ENCODE measurements around the gene NR6A1.

NR6A1 gene

DNA sequence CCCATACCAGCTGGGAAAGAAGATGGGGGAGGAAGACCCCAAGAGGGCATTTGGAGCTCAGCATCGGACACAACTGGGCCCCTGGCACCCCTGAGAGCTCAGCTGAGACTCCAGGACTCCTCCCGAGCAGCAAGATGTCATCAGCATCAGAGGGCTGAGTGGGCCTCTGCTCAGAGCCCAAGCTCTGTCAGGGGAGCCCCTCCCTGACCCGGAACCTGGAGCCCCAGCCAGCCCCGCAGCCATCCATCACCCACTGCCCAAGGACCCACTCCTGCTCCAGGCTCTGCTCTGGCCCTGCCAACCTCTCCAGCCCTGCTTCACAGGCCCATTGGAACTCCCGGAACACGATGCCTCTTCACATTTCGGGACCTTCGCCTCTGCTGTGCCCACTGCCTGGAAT, 273.7 kb downstream of the NR6A1 start:
- no peak for TF ChIP-seq ZFP3 (CRISPR knock-in tag; IDR thresholded peaks at IDR 0.05)
- TF ChIP-seq, protein P1, sequence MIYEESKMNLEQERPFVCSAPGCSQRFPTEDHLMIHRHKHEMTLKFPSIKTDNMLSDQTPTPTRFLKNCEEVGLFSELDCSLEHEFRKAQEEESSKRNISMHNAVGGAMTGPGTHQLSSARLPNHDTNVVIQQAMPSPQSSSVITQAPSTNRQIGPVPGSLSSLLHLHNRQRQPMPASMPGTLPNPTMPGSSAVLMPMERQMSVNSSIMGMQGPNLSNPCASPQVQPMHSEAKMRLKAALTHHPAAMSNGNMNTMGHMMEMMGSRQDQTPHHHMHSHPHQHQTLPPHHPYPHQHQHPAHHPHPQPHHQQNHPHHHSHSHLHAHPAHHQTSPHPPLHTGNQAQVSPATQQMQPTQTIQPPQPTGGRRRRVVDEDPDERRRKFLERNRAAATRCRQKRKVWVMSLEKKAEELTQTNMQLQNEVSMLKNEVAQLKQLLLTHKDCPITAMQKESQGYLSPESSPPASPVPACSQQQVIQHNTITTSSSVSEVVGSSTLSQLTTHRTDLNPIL (CRISPR knock-in tag; IDR thresholded peaks at IDR 0.05; ENCODE audit: low read depth), result no peak
- no peak for TF ChIP-seq ESRRG (CRISPR knock-in tag; IDR thresholded peaks at IDR 0.05)
- TF ChIP-seq SNAI2 (CRISPR knock-in tag; IDR thresholded peaks at IDR 0.05), result no peak
- TF ChIP-seq BACH2 (CRISPR knock-in tag; IDR thresholded peaks at IDR 0.05; ENCODE audit: borderline replicate concordance), result no peak
- TF ChIP-seq, protein P2, sequence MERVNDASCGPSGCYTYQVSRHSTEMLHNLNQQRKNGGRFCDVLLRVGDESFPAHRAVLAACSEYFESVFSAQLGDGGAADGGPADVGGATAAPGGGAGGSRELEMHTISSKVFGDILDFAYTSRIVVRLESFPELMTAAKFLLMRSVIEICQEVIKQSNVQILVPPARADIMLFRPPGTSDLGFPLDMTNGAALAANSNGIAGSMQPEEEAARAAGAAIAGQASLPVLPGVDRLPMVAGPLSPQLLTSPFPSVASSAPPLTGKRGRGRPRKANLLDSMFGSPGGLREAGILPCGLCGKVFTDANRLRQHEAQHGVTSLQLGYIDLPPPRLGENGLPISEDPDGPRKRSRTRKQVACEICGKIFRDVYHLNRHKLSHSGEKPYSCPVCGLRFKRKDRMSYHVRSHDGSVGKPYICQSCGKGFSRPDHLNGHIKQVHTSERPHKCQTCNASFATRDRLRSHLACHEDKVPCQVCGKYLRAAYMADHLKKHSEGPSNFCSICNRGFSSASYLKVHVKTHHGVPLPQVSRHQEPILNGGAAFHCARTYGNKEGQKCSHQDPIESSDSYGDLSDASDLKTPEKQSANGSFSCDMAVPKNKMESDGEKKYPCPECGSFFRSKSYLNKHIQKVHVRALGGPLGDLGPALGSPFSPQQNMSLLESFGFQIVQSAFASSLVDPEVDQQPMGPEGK (CRISPR knock-in tag; IDR thresholded peaks at IDR 0.05; ENCODE audit: borderline replicate concordance), result no peak
- ATAC-seq, result no peak

DNA sequence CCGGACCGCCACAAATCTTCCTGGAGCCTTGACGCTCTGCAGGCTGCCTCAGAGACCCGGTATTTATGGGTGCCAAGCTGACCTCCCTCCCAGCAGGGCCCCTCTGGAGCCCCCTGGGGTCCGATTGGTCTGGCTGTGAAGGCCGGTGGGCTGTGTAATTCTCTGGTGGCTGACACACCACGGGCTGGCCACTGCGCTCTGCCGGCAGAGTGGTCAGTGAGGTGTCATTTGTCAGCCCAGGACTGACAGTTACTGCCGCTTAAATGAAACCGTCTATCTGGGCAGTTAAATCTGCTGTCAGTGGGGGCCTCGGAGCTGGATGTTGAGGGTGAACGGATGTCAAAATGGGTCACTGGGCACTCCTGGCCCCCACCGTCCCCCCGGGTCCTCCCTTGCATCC, 274.6 kb downstream of the NR6A1 start:
- no peak for ATAC-seq
- TF ChIP-seq ZFP3 (CRISPR knock-in tag; IDR thresholded peaks at IDR 0.05) (no peak), SNAI2 (CRISPR knock-in tag; IDR thresholded peaks at IDR 0.05) (no peak), RARB (CRISPR knock-in tag; IDR thresholded peaks at IDR 0.05) (no peak), ZNF8 (CRISPR knock-in tag; IDR thresholded peaks at IDR 0.05) (no peak), ZNF70 (CRISPR knock-in tag; IDR thresholded peaks at IDR 0.05) (no peak), ZNF565 (CRISPR knock-in tag; conservative IDR thresholded peaks at IDR 0.05; ENCODE audit: low read depth) (no peak), TCF4 (CRISPR knock-in tag; IDR thresholded peaks at IDR 0.05; ENCODE audit: borderline replicate concordance) (no peak), PPARA (CRISPR knock-in tag; IDR thresholded peaks at IDR 0.05; ENCODE audit: borderline replicate concordance) (no peak), ESRRG (CRISPR knock-in tag; IDR thresholded peaks at IDR 0.05) (no peak), ZFP30 (CRISPR knock-in tag; IDR thresholded peaks at IDR 0.05) (no peak), ARNTL (CRISPR knock-in tag; IDR thresholded peaks at IDR 0.05; ENCODE audit: borderline replicate concordance, low read depth) (no peak), BACH2 (CRISPR knock-in tag; IDR thresholded peaks at IDR 0.05; ENCODE audit: borderline replicate concordance) (no peak)
- TF ChIP-seq, protein P3, sequence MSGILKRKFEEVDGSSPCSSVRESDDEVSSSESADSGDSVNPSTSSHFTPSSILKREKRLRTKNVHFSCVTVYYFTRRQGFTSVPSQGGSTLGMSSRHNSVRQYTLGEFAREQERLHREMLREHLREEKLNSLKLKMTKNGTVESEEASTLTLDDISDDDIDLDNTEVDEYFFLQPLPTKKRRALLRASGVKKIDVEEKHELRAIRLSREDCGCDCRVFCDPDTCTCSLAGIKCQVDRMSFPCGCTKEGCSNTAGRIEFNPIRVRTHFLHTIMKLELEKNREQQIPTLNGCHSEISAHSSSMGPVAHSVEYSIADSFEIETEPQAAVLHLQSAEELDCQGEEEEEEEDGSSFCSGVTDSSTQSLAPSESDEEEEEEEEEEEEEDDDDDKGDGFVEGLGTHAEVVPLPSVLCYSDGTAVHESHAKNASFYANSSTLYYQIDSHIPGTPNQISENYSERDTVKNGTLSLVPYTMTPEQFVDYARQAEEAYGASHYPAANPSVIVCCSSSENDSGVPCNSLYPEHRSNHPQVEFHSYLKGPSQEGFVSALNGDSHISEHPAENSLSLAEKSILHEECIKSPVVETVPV (CRISPR knock-in tag; IDR thresholded peaks at IDR 0.05), result no peak
- TF ChIP-seq, protein P2 (CRISPR knock-in tag; IDR thresholded peaks at IDR 0.05; ENCODE audit: borderline replicate concordance), result no peak

DNA sequence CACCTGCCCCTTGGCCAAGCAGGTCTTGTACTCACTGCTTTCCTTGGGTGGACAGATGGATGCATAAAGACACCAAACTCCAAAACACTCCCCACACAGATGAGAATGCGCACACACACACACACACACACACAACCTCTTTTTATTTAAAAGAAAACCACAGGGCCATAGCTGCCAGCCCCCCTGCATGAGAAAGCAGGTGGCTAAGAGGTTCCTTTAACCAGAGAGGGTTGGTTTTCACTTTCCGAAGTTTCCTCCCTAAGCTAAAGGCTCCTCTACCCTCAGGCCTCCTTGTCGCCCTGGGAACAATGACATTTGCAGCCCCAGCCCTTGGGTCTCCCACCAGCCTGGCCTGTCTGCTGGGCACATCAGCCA, 275.0 kb downstream of the NR6A1 start:
- no peak for ATAC-seq
- TF ChIP-seq GLIS3 (CRISPR knock-in tag; IDR thresholded peaks at IDR 0.05) (no peak), ARNTL (CRISPR knock-in tag; IDR thresholded peaks at IDR 0.05; ENCODE audit: borderline replicate concordance, low read depth) (no peak), TOX (CRISPR knock-in tag; IDR thresholded peaks at IDR 0.05; ENCODE audit: borderline replicate concordance) (no peak), SNAI2 (CRISPR knock-in tag; IDR thresholded peaks at IDR 0.05) (no peak)
- TF ChIP-seq, protein P1 (CRISPR knock-in tag; IDR thresholded peaks at IDR 0.05; ENCODE audit: low read depth), result no peak

DNA sequence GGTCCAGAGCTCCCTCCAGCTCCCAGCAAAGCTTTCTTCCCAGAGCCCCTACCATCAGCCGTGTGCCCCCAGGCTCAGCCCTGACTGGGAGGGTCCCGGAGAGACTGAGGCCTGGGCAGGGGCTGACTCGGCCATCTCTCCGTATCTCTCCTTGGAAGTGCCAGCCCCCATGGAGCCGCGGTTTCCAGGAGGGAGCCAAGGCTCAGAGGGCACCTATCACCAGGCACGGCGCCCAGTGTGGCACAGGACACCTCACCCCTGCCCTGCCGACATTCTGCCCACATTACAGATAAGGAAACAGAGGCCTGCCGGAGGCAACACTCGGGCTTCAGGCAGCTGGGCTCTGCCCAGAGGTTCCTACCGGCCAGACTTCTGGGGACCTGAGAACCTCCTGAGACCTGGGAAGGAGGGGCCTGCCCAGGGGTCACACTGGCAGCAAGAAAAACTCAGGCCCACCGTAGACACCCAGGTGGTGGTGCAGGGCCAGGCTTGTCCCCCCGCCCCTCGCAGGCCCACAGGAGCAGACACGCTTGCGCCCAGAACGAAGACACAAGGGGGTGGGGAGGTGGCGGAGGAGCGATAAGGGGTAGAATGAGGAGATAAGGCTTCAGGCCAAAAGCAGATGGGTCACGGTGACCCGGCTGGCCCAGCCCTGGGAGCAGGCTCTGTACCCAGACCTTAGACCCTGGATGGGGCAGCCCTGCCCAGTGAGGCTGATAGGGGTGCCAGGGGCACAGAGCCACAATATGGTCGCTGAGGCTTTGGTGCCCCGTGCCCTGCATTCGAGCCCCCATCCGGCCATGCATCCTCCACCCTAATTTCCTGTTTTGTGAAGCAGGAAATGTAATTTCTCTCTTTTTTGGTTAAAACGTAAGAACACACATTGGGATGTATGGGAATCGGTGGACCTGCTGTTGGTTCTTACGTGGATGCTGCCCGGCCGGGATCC, 275.7 kb downstream of the NR6A1 start:
- no peak for ATAC-seq
- TF ChIP-seq RARB (CRISPR knock-in tag; IDR thresholded peaks at IDR 0.05), result no peak
- TF ChIP-seq, protein P3 (CRISPR knock-in tag; IDR thresholded peaks at IDR 0.05), result no peak
- TF ChIP-seq CSDC2 (CRISPR knock-in tag; IDR thresholded peaks at IDR 0.05), result no peak
- no peak for TF ChIP-seq BACH2 (CRISPR knock-in tag; IDR thresholded peaks at IDR 0.05; ENCODE audit: borderline replicate concordance)
- TF ChIP-seq PPARA (CRISPR knock-in tag; IDR thresholded peaks at IDR 0.05; ENCODE audit: borderline replicate concordance), result no peak
- TF ChIP-seq ZNF70 (CRISPR knock-in tag; IDR thresholded peaks at IDR 0.05), result no peak
- TF ChIP-seq, protein P4, sequence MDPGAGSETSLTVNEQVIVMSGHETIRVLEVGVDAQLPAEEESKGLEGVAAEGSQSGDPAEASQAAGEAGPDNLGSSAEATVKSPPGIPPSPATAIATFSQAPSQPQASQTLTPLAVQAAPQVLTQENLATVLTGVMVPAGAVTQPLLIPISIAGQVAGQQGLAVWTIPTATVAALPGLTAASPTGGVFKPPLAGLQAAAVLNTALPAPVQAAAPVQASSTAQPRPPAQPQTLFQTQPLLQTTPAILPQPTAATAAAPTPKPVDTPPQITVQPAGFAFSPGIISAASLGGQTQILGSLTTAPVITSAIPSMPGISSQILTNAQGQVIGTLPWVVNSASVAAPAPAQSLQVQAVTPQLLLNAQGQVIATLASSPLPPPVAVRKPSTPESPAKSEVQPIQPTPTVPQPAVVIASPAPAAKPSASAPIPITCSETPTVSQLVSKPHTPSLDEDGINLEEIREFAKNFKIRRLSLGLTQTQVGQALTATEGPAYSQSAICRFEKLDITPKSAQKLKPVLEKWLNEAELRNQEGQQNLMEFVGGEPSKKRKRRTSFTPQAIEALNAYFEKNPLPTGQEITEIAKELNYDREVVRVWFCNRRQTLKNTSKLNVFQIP (CRISPR knock-in tag; IDR thresholded peaks at IDR 0.05; ENCODE audit: borderline replicate concordance, low read depth), result no peak
- no peak for TF ChIP-seq ESRRG (CRISPR knock-in tag; IDR thresholded peaks at IDR 0.05)
- no peak for TF ChIP-seq TCF4 (CRISPR knock-in tag; IDR thresholded peaks at IDR 0.05; ENCODE audit: borderline replicate concordance)
- no peak for TF ChIP-seq ZFP30 (CRISPR knock-in tag; IDR thresholded peaks at IDR 0.05)
- no peak for TF ChIP-seq OSR1 (CRISPR knock-in tag; IDR thresholded peaks at IDR 0.05)
- TF ChIP-seq GLIS3 (CRISPR knock-in tag; IDR thresholded peaks at IDR 0.05), result no peak
- no peak for TF ChIP-seq ZC3H10 (CRISPR knock-in tag; IDR thresholded peaks at IDR 0.05)
- no peak for TF ChIP-seq ZNF8 (CRISPR knock-in tag; IDR thresholded peaks at IDR 0.05)
- no peak for TF ChIP-seq ARNTL (CRISPR knock-in tag; IDR thresholded peaks at IDR 0.05; ENCODE audit: borderline replicate concordance, low read depth)
- TF ChIP-seq ZFP3 (CRISPR knock-in tag; IDR thresholded peaks at IDR 0.05), result no peak

Data from SK-N-SH treated with all-trans-retinoic acid at 6 μM for 48 hours (cell line).